HT1080 (cell line): ENCODE measurements around the gene PLPPR3. TPM values are rescaled to one million over a fixed set of nuclear protein-coding genes. Genes with fewer than 3 reads are reported as not detected.
"Not testable (repeated sequence)": the region's sequence is repeated elsewhere in the genome, so short reads cannot be mapped to it uniquely, and the experiment has no call there.

ENCODE experiments used
- DNase-seq: peaks from one replicate; pipeline ENCODE4 v3.0.0-alpha.2; 2015; ENCODE audit warnings: low read depth
- total RNA-seq: library from RNA; depleted of rRNA; stranded (reverse); fragments of >200 nt; shearing (Covaris generic); gene quantifications from 2 replicates; pipeline ENCODE4 v1.2.3, GENCODE V29; 2014

Gene PLPPR3
- total RNA-seq, 1 experiment from 2014 or later: not detected

DNA sequence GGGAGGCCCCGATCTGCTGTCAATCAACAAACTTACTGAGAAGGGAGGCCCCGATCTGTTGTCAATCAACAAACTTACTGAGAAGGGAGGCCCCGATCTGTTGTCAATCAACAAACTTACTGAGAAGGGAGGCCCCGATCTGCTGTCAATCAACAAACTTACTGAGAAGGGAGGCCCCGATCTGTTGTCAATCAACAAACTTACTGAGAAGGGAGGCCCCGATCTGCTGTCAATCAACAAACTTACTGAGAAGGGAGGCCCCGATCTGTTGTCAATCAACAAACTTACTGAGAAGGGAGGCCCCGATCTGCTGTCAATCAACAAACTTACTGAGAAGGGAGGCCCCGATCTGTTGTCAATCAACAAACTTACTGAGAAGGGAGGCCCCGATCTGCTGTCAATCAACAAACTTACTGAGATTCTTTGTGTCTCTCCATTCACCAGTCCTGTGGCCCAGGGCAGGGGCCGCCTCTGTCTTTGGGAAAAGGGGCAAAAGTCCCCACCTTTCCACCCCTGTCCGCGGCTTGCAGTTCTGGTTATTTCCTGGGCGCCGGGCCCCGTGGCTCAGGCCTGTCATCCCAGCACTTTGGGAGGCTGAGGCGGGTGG lies 32.0 kb upstream of the PLPPR3 start:
- DNase-seq: not testable (repeated sequence)

GRCh38 chr19:853014-853585 lies 31.3 kb upstream of the PLPPR3 start:
- DNase-seq: no peak

GRCh38 chr19:852136-853013 lies 30.6 kb upstream of the PLPPR3 start, which contains the start of gene ELANE:
Gene ELANE (plus strand): TSS chr19:852303. CDS start chr19:852329, 26 bp downstream.
- DNase-seq: no peak

- DNase-seq: no peak
Observed at GRCh38 chr19:850979-851335, 29.2 kb upstream of the PLPPR3 start.

DNA sequence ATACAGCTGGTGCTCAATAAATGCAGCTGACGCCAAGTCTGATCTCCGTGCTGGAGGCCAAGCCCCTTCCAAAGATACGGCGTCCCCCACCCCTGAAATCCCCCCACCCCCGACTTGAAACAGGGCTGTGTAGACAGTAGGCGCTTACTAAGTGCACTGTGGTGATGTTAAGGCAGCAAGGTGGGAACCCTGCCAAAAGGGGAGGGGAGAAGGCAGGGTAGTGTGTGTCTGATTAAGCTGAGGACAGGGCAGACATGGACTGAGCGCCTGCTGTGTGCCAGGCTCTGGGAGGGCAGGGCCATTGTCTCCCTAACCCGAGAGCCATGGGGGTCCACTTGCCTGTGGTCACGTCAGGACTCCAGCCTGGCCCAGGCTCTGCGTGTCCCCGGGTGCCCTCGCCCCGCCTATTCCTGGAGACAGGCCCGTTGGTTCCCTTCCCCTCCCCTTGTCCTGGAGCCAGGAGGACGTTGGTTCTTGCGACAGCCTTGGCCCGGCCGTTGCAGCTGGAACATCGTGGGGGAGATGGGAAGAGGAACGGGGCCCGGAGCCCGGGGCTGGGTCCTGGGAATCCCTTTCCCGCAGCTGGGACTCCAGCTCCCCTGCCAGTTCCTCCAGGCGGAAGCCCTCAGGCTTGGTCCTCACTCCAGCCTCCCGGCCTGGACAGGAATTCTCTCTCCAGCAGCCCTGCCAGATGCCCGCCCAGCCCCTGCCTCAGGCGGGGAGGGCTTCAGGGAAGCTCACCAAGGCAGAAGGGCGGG lies 28.6 kb upstream of the PLPPR3 start:
- peak; percentile 69 for DNase-seq

DNA sequence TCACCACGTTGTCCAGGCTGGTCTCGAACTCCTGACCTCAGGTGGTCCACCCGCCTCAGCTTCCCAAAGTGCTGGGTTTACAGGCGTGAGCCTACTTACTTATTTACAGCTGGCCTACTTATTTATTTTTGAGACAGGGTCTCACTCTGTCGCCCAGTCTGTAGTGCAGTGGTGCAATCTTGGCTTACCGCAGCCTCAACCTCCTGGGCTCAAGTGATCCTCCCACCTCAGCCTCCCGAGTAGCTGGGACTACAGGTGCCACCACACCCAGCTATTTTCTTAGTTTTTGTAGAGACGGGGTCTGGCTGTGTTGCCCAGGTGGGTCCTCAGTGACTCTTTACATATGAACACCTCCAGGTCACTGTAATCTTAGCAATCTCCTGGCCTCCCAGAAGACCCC lies 27.4 kb upstream of the PLPPR3 start:
- not testable (repeated sequence) for DNase-seq

- no peak for DNase-seq
Observed at GRCh38 chr19:848386-848921, 26.7 kb upstream of the PLPPR3 start.

- no peak for DNase-seq
Observed at GRCh38 chr19:845707-846521, 24.2 kb upstream of the PLPPR3 start.

- DNase-seq: no peak
Observed at GRCh38 chr19:844546-844971, 22.8 kb upstream of the PLPPR3 start.

DNA sequence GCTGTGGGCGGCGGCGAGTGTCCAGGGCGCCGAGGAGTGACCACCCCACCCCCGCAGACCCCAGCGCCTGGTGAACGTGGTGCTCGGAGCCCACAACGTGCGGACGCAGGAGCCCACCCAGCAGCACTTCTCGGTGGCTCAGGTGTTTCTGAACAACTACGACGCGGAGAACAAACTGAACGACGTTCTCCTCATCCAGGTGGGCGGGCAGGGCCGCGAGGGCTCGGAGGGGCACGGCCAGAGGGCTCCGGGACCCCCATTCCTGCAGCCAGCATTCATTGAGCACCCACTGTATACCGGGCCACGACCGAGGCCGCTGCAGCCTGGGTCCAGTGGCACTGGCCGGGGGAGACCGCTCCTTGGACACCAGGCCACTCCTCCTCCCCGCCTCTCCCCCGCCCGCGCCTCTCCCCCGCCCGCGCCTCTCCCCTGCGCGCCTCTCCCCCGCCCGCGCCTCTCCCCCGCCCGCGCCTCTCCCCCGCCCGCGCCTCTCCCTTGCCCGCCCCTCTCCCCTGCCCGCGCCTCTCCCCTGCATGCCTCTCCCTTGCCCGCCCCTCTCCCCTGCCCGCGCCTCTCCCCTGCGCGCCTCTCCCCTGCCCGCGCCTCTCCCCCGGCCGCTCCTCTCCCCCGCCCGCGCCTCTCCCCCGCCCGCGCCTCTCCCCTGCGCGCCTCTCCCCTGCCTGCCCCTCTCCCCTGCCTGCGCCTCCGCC lies 22.2 kb upstream of the PLPPR3 start:
- no peak for DNase-seq

GRCh38 chr19:843180-843835 lies 21.6 kb upstream of the PLPPR3 start:
- DNase-seq: no peak

DNA sequence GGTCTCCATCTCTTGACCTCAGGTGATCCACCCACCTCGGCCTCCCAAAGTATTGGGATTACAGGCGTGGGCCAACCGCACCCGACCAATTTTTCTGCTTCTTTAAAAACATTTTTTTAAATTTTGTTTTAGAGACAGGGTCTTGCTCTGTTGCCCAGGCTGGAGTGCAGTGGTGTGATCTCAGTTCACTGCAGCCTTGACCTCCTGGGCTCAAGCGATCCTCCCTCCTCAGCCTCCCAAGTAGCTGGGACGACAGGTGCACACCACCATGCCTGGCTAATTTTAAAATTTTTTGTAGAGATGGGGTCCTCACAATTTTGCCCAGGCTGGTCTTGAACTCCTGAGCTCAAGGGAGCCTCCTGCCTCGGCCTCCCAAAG lies 21.0 kb upstream of the PLPPR3 start:
- DNase-seq: not testable (repeated sequence)

DNA sequence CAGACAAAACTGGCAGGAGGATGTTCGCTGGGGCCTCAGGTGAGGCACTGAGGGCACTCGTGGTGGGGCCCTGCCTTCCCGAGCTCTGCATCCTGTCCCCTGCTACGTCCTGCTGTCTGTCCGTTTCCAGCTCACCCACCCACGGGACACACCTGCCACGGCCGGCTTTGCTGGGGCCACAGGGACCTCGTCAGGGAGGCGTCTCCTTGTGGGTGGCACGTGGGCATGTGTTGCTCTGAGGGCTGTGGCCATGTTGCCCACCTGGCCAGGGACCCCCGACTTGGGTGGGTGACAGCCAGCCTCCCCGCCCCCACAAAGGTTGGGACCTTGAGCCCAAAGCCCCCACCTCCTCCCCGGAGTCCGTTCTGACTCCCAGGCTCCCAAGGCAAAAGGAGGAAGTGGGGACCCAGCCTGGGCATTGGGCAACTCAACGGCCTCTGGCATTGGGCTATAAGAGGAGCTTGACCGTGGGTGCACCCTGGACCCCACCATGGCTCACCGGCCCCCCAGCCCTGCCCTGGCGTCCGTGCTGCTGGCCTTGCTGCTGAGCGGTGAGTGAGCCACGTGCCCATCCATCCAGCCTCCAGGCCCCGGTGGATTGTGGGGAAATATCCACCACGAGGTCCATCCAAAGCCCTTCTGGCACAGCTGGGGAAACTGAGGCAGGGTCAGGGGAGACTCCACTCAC lies 18.9 kb upstream of the PLPPR3 start, which contains the start of gene PRTN3:
TSS of gene PRTN3 (plus strand) at position 481 of the 688 bp plus-strand sequence. CDS start at position 491, 10 bp downstream.
- no peak for DNase-seq

DNA sequence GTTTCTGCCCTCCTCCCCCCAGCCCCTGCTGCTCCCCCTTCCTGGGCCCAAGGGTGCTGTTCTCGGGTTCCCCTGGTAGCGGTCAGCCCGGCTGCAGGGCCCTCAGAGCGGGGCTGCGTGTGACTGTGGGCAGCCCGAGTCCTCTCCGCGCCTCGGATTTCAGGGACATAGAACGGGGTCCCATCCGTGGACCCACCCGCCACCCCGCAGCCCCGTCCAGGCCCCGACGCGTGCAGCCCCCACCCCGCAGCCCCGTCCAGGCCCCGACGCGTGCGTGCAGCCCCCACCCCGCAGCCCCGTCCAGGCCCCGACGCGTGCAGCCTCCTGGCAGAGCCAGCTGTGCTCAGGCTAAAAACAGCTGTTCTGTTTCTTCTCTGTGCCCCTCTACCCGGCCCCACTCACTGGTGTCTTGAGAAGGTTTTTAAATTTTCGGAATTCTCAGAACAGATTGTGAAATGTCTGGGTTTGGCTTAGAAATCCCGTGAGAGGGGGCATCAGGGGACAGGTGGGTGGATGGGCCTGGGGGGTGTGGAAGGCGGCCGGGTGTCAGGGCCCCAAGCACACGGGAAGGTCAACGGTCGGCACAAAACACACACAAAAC lies 13.6 kb upstream of the PLPPR3 start:
- DNase-seq: no peak

DNA sequence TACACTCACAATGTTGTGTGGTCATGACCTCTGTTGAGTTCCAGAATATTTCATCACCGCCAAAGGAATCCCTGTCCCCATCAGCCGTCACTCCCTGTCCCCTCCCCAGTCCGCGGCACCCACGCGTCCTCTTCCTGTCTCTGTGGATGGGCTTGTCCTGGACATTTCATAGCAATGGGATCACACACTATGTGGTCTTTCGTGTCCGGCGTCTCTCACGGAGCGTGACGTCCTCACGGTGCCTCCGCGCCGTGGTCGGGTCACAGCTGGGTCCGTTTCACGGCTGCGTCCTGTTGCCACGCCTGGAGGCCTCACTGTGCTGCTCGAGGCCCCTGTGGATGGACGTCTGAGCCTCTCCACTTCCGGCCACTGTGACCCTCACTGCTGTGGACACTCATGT lies 12.5 kb upstream of the PLPPR3 start:
- DNase-seq: no peak

DNA sequence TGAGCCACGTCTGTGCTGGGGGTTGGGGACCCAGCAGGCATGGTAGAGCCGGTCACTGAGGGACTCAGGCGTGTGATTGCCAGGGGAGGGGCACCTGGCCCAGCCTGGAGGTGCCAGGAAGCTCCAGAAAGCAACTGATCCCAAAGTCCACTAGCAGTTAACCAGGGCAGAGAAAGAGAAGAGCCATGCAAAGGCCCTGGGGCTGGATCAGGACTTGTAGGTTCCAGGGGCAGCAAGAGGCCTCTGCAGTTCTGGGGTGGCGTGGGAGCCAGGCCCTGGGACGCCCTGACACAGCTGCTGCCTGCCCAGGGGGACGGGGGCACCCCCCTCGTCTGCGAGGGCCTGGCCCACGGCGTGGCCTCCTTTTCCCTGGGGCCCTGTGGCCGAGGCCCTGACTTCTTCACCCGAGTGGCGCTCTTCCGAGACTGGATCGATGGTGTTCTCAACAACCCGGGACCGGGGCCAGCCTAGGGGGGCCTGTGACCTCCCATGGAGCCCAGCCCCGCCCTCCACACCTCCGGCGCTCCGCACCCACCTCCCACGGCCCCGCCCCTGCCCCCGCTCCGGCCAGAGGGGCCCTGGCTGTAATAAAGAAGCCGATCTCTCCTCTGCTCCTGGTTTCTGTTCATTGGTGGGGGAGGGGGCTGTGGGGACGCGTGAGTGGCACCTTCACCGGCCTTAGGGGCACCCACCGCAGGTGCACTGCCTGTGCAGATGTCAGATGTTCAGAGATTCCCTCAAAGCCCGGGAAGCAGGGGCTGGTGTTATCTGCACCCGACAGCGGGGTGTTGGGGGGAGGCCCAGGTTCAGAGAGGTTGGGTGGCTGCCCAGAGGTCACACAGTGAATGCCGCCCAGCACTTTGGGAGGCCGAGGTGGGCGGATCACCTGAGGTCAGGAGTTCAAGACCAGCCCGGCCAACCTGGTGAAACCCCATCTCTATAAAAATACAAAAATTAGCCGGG lies 9.9 kb upstream of the PLPPR3 start:
- no peak for DNase-seq
